Measurements from ENCODE around the gene SUCLG1.
"Not testable (repeated sequence)": the region's sequence is repeated elsewhere in the genome, so short reads cannot be mapped to it uniquely, and the experiment has no call there.

SUCLG1 gene

GRCh38 chr2:84417453-84418145 is 41.5 kb downstream of the SUCLG1 start:
- DNase-seq = no peak

- DNase-seq = no peak
Measured at GRCh38 chr2:84409531-84409930, 49.5 kb downstream of the SUCLG1 start.

- DNase-seq = not testable (repeated sequence)
Measured at GRCh38 chr2:84402111-84402510, 57.0 kb downstream of the SUCLG1 start.

- DNase-seq = not testable (repeated sequence)
Measured at GRCh38 chr2:84399839-84400238, 59.2 kb downstream of the SUCLG1 start.

- DNase-seq = no peak
Measured at GRCh38 chr2:84395820-84396219, 63.3 kb downstream of the SUCLG1 start.

- DNase-seq = no peak
Measured at GRCh38 chr2:84394628-84395027, 64.5 kb downstream of the SUCLG1 start.

GRCh38 chr2:84393829-84394228 is 65.3 kb downstream of the SUCLG1 start:
- no peak for DNase-seq

GRCh38 chr2:84389794-84390193 is 69.3 kb downstream of the SUCLG1 start:
- no peak for DNase-seq

- no peak for DNase-seq
Measured at GRCh38 chr2:84388921-84389490, 70.1 kb downstream of the SUCLG1 start.

GRCh38 chr2:84388133-84388532 is 70.9 kb downstream of the SUCLG1 start:
- DNase-seq = no peak

GRCh38 chr2:84386336-84387040 is 72.6 kb downstream of the SUCLG1 start:
- DNase-seq = no peak

GRCh38 chr2:84383271-84383670 is 75.8 kb downstream of the SUCLG1 start:
- DNase-seq = no peak

GRCh38 chr2:84380875-84381274 is 78.2 kb downstream of the SUCLG1 start:
- DNase-seq = no peak

- no peak for DNase-seq
Measured at GRCh38 chr2:84378960-84379359, 80.1 kb downstream of the SUCLG1 start.

- no peak for DNase-seq
Measured at GRCh38 chr2:84375020-84375419, 84.1 kb downstream of the SUCLG1 start.

GRCh38 chr2:84373866-84374265 is 85.2 kb downstream of the SUCLG1 start:
- DNase-seq = no peak

Measured in activated T-cell treated with anti-CD3 and anti-CD28 coated beads for 4 hours (primary cell).